Central memory CD8-positive, alpha-beta T cell (primary cell): ENCODE results near the gene KRTAP5-7.
"Not testable (repeated sequence)": the region's sequence is repeated elsewhere in the genome, so short reads cannot be mapped to it uniquely, and the experiment has no call there.

Experiments used
- ATAC-seq: fragments of 150-1000 bp; cut with Tn5 transposase; replicated peaks from 2 replicates; pipeline ENCODE4 v1.10.0; 2022; ENCODE audit warnings: mild to moderate bottlenecking, moderate FRiP score, moderate number of reproducible peaks; ENCODE audit not compliant: poor library complexity, severe bottlenecking; ENCODE audit errors: extremely low read depth
- DNase-seq, 2 donors: peaks; one replicate each; pipeline ENCODE4 v3.0.0; 2021; ENCODE audit warnings: low spot score in 2 of 2
- H3K27ac Mint-ChIP-seq: one replicate; pipeline ENCODE4 v1.8.0; 2022; ENCODE audit warnings: low read depth, mild to moderate bottlenecking, moderate library complexity, mixed read lengths
- H3K27me3 Mint-ChIP-seq: one replicate; pipeline ENCODE4 v1.8.0; 2022; ENCODE audit warnings: mixed read lengths
- H3K36me3 Mint-ChIP-seq: one replicate; pipeline ENCODE4 v1.8.0; 2022; ENCODE audit warnings: mild to moderate bottlenecking, moderate library complexity, mixed read lengths; ENCODE audit not compliant: insufficient read depth
- H3K4me1 Mint-ChIP-seq: one replicate; pipeline ENCODE4 v1.8.0; 2022; ENCODE audit warnings: mixed read lengths
- H3K4me3 Mint-ChIP-seq: one replicate; pipeline ENCODE4 v1.8.0; 2022; ENCODE audit warnings: mild to moderate bottlenecking, moderate library complexity, mixed read lengths
- H3K9me3 Mint-ChIP-seq: one replicate; pipeline ENCODE4 v1.8.0; 2022; ENCODE audit warnings: mixed read lengths

KRTAP5-7 gene

DNA sequence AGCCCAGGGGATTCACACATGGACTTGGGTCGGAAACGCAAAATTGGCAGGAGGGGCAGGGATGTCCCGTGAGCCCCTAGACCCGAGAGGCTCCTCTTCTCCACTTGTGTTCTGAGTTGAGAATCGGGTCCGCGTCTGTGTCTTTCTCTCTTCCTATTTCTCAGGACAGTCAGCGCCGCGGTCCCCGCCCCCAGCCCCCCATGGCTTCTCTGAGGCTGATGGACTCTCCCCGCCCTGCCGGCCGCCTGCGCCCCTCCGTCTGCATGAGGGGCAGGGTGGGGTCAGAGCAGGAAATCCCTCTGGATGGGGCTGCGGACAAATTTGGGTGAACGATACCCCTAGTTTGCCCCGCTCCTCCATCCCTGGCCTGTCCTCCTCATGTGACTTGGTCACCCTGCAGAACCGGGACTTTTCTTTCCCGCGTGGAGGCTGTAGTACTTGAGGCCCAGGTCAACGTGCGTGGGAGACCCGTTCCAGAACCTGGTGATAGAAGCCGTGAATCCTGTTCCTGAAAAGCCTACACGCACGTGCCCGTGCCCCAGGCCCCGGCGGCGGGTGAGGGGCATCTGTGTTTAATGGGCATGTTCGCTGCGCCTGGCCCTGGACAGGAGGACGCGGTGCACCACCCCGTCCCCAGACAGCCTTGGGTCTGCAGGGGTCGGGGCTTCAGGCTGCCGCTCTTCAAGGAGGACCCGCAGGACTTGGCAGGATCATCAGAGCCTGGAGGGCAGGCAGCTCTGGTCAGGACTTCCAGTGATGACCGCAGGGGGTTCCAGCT, 49.8 kb downstream of the KRTAP5-7 start:
- H3K9me3 Mint-ChIP-seq, ATAC-seq: not testable (repeated sequence)

DNA sequence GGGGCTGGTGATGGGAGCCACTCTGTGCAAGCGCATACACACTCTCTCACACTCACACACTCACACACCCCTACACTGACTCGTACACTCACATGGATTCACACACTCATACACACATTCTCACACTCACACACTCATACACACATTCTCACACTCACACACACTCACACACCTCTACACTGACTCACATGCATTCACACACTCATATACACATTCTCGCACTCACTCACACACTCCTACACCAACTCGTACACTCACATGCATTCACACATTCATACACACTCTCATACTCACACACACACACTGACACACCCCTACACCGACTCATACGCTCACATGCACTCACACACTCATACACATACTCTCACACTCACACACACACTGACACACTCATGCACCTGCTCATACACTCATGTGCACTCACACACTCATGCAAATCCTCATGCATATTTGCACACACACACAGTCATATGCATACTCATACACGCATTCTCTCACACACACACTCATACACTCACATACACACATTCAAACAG, 50.5 kb downstream of the KRTAP5-7 start:
- Mint-ChIP-seq H3K27me3 (peaks cover 14% of the 10 kb centered on the region), H3K9me3 (no peaks in the 10 kb centered on the region), H3K27ac (no peak overlapping the region), H3K4me3 (no peak overlapping the region), H3K4me1 (no peaks in the 10 kb centered on the region), H3K36me3 (no peaks in the 10 kb centered on the region)
- no peak for DNase-seq
- no peak for ATAC-seq

More for the DNA sequence above, 49.8 kb downstream of the KRTAP5-7 start:
- not testable (repeated sequence) for DNase-seq, H3K4me1 Mint-ChIP-seq, H3K27ac Mint-ChIP-seq, H3K4me3 Mint-ChIP-seq, H3K36me3 Mint-ChIP-seq
- peaks cover 10% of the 10 kb centered on the region for H3K27me3 Mint-ChIP-seq
